DND-41 (cell line): ENCODE results near the gene PCMTD2.

Experiments
- ATAC-seq: fragments of 200-7000 bp; cut with Tn5 transposase; 3 replicates; pipeline ENCODE4 v1.9.1; 2021; ENCODE audit warnings: low read depth; ENCODE audit not compliant: insufficient read depth
- DNase-seq: peaks from one replicate; pipeline ENCODE4 v3.0.0-alpha.2; 2020
- H2AFZ ChIP-seq: 2 replicates; pipeline ENCODE4 v1.6.0; 2012; ENCODE audit warnings: low read depth, low read length
- H3K27ac ChIP-seq: 2 replicates; pipeline ENCODE4 v1.5.1; 2012; ENCODE audit warnings: low read length, inconsistent platforms
- H3K27me3 ChIP-seq: fragments of 200-600 bp; sonication (generic); 2 replicates; pipeline ENCODE4 v1.6.0; 2012; ENCODE audit warnings: low read length, mild to moderate bottlenecking, inconsistent platforms; ENCODE audit not compliant: insufficient read depth, poor library complexity
- H3K36me3 ChIP-seq: 2 replicates; pipeline ENCODE4 v1.5.1; 2012; ENCODE audit warnings: low read length, inconsistent platforms; ENCODE audit not compliant: insufficient read depth
- H3K4me1 ChIP-seq: 2 replicates; pipeline ENCODE4 v1.5.1; 2012; ENCODE audit warnings: mild to moderate bottlenecking, low read length; ENCODE audit not compliant: insufficient read depth
- H3K4me2 ChIP-seq: 2 replicates; pipeline ENCODE4 v1.6.0; 2012; ENCODE audit warnings: mild to moderate bottlenecking, moderate library complexity, low read length, inconsistent platforms; ENCODE audit not compliant: insufficient read depth
- H3K4me3 ChIP-seq, 2 experiments: fragments of 200-600 bp in 1 of 2; shearing (Covaris generic) in 1 of 2; 2 replicates each; pipeline ENCODE4 v1.5.1; 2012 to 2016; ENCODE audit warnings: inconsistent platforms in 2 of 2, low read length in 2 of 2, mild to moderate bottlenecking in 2 of 2, low read depth in 1 of 2, moderate library complexity in 1 of 2
- H3K79me2 ChIP-seq: 2 replicates; pipeline ENCODE4 v1.6.0; 2012; ENCODE audit warnings: low read length, inconsistent platforms; ENCODE audit not compliant: insufficient read depth
- H3K9ac ChIP-seq: 2 replicates; pipeline ENCODE4 v1.6.0; 2012; ENCODE audit warnings: low read depth, mild to moderate bottlenecking, inconsistent platforms, low read length, moderate library complexity
- H3K9me3 ChIP-seq: 2 replicates; pipeline ENCODE4 v1.5.1; 2012; ENCODE audit warnings: low read length, moderate library complexity, mild to moderate bottlenecking, inconsistent platforms; ENCODE audit not compliant: insufficient read depth, severe bottlenecking
- H4K20me1 ChIP-seq: 2 replicates; pipeline ENCODE4 v1.6.0; 2012; ENCODE audit warnings: low read length; ENCODE audit not compliant: insufficient read depth
- CTCF ChIP-seq: IDR thresholded peaks from 2 replicates; pipeline ENCODE4 v1.5.1; 2012; ENCODE audit warnings: borderline replicate concordance, low read length, moderate library complexity, mild to moderate bottlenecking; ENCODE audit not compliant: poor library complexity, severe bottlenecking; ENCODE audit errors: extremely low read depth
- EZH2 ChIP-seq: IDR thresholded peaks from 3 replicates; pipeline ENCODE4 v1.6.1; 2012; ENCODE audit warnings: borderline replicate concordance, low read depth, mild to moderate bottlenecking, moderate library complexity, low read length, inconsistent platforms; ENCODE audit not compliant: severe bottlenecking

Gene PCMTD2

GRCh38 chr20:64269604-64270411 is 14.3 kb downstream of the PCMTD2 start:
- ATAC-seq, result no peak
- Histone ChIP-seq H3K4me2 (no peak overlapping the region), H3K27ac (no peak overlapping the region), H3K4me1 (no peaks in the 10 kb centered on the region), H3K79me2 (peaks cover 25% of the 10 kb centered on the region), H4K20me1 (peaks cover 21% of the 10 kb centered on the region), H3K9me3 (no peaks in the 10 kb centered on the region), H2AFZ (no peak overlapping the region), H3K36me3 (peaks cover 46% of the 10 kb centered on the region), H3K4me3 (no peak overlapping the region), H3K9ac (no peak overlapping the region), H3K27me3 (no peaks in the 10 kb centered on the region)
- no peak for TF ChIP-seq EZH2
- TF ChIP-seq CTCF, result no peak
- DNase-seq, result no peak

- H3K4me3 ChIP-seq, result no peak overlapping the region
These were observed 16.1 kb downstream of the PCMTD2 start for GRCh38 chr20:64271636-64272035.

GRCh38 chr20:64273109-64273508 is 17.6 kb downstream of the PCMTD2 start:
- Histone ChIP-seq H2AFZ (no peak overlapping the region), H3K4me2 (no peak overlapping the region), H4K20me1 (peaks cover 18% of the 10 kb centered on the region), H3K4me3 (no peak overlapping the region), H3K9me3 (no peaks in the 10 kb centered on the region), H3K9ac (no peak overlapping the region), H3K27me3 (no peaks in the 10 kb centered on the region), H3K4me1 (no peaks in the 10 kb centered on the region), H3K79me2 (peaks cover 18% of the 10 kb centered on the region), H3K36me3 (peaks cover 28% of the 10 kb centered on the region), H3K27ac (no peak overlapping the region)
- DNase-seq (no peak), ATAC-seq (no peak)
- TF ChIP-seq CTCF, result no peak
- no peak for TF ChIP-seq EZH2

More at GRCh38 chr20:64271636-64272035, 16.1 kb downstream of the PCMTD2 start:
- Histone ChIP-seq H3K4me1 (no peaks in the 10 kb centered on the region), H3K27me3 (no peaks in the 10 kb centered on the region), H3K36me3 (peaks cover 37% of the 10 kb centered on the region), H2AFZ (no peak overlapping the region), H4K20me1 (peaks cover 17% of the 10 kb centered on the region), H3K27ac (no peak overlapping the region), H3K9ac (no peak overlapping the region), H3K79me2 (peaks cover 18% of the 10 kb centered on the region), H3K9me3 (no peaks in the 10 kb centered on the region), H3K4me2 (no peak overlapping the region)
- ATAC-seq (no peak), DNase-seq (no peak)
- TF ChIP-seq EZH2 (no peak), CTCF (no peak)
